HG03442 (cell line): ENCODE measurements around the gene MRPL12.

Experiments used
- ATAC-seq: cut with Tn5 transposase; IDR thresholded peaks from one replicate; pipeline ENCODE4 v1.9.1; 2021; ENCODE audit warnings: mild to moderate bottlenecking, moderate library complexity; ENCODE audit not compliant: unreplicated experiment

MRPL12 gene

DNA sequence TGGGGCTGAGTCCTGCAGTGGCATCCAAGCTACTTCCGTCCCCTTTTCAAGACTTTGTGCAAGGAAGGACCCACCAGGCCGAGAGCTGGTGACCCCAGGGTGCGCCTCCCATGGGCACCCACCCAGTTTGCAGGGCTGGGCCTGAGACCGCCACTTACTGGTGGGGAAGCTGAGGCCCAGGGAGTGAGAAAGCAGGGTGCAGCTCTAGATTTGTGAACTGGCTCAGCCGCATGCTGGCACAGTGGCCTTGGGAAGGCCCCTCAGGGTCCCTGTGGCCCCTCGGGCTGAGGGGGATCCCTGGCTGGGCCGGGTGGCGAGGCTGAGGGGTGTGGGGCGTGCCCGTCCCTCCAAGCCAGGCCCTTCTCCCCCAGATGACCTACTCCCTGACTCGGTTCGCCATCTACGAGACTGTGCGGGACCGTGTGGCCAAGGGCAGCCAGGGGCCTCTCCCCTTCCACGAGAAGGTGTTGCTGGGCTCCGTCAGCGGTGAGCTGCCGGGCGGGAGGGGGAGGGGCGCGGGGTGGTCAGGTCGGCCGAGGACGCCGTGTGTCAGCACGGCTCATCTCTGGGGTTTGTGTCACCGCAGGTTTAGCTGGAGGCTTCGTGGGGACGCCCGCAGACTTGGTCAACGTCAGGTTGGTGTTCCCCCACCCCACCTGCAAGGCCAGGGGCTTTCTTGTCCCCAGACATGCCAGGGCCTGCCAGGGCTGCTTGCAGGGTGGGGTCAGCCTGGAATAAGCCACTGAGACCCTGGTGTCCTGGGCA lies 12.1 kb downstream of the MRPL12 start:
- no peak for ATAC-seq

DNA sequence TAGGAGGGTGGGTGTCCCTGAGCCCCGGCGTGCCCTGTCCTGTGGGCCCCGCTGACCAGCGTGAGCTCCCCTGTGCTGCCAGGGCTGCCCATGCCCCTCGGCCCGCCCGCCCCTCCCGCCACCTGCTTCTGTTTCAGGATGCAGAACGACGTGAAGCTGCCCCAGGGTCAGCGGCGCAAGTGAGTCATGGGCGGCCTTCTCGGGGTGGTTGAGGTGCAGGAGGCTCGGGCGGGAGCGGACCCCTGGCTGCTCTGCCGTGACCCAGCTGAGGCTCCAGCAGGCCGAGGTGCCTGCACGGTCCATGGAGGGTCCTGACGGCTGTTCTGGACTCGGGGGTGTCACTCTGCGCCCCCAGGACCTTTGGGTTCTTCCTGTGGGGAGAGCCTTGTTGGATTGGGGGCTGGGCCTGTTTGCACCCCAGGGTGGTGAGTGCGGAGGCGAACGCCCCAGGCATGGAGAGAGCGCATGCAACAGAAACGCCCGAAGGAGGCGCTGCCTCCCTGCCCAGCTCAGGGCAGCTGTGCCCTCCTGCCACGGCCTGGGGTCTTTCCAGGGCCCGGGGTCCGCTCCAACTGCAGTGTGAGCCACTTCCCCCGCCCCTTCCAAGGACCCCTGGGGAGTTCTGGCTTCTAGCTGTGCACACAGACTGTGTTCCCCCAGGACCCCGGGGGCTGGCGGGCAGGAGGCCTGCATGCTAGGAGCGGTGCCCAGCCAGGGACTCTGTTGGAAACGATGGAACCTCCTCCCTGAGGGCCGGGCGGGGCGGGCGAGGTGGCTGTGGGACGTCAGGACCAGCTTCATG lies 12.9 kb downstream of the MRPL12 start:
- no peak for ATAC-seq

DNA sequence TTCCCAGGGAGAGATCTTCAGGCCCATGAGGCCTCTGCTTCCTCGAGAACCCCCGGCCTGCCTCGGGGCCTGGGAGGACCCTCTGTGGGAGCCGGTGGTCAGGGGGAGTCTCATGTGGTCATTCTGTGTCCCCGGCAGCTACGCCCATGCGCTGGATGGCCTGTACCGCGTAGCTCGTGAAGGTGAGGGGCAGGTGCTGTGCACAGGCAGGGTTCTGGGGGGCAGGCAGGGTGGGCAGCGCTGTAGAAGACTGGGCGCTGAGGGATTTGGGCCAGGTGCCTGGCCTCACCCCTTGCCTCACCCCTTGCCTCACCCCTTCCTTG lies 13.5 kb downstream of the MRPL12 start:
- ATAC-seq: no peak

DNA sequence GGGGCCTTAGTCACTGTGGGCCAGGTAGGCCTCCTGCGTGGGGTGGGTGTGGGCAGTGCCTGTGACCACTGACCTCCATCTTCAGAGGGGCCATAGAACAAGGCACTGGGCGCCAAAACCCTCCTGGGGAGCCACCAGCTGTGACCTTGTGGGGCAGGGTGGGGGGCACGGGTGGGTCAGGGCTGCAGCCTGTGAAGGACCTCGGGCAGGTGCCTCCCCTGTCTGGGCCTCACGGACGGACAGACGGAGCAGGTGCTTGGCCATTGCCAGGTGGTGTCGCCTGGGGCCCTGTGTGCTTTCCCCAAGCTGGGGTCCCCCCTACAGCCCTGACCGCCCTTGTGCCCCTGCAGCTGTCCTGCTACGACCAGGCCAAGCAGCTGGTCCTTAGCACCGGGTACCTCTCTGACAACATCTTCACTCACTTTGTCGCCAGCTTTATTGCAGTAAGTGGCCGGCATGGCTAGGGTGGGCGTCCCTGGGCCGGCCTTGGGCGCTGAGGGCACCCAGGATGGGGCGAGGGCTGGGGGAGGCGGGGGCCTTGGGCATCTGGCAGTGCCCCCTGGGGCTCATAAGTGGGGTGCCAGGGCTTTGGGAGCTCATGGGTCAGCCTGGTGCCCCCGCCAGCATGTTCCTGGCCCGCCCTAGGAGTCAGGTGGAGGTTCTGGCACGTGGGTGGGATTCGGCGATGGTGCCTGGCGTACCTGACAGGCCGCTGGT lies 14.0 kb downstream of the MRPL12 start:
- no peak for ATAC-seq

DNA sequence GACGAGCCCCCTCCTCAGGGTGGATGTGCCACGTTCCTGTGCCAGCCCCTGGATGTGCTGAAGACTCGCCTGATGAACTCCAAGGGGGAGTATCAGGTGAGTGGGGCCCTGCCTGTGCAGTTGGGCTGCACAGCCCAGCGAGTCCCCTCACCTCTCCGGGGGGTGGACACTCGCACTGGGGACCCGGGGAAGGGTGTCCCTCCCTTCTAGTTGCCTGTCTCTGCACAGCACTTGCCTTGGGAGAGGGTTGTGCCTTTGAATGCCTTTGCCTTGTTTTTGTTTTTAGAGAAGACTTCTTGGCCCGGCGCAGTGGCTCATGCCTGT lies 14.6 kb downstream of the MRPL12 start:
- ATAC-seq: no peak

DNA sequence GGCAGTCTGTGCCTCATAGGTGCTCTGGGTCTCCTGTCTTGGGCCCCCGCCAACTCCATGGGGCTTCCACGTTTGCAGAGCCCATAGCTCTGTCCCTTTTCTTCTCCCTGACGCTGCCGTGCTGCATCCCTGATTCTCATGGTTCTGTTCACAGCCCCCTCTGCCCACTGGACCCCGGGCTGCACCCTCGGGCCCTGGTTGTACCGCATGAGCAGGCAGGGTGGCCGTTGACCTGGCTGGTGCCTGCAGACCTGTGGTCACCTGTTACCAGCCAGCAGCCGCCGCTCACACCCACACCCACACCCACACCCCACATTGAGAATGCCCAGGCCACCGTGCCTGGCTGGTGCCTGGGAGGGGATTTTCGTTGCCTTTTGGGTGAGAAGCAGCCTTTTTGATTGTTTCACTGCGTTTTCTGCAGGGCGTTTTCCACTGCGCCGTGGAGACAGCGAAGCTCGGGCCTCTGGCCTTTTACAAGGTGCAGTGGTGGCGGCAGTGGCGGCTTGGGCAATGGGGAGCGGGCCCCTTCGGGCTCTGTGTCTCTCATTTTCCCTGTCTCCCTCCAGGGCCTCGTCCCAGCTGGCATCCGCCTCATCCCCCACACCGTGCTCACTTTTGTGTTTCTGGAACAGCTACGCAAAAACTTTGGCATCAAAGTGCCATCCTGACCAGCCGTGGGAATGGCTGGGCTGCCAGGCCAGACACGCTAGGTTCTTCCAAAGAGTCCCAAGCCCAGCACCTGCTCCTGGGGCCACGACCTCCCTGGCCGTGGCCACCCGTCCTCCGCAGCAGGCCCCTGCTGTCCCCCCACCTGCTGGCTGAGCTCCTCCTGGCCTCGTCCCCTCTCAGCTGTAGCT lies 16.5 kb downstream of the MRPL12 start:
- ATAC-seq: no peak

DNA sequence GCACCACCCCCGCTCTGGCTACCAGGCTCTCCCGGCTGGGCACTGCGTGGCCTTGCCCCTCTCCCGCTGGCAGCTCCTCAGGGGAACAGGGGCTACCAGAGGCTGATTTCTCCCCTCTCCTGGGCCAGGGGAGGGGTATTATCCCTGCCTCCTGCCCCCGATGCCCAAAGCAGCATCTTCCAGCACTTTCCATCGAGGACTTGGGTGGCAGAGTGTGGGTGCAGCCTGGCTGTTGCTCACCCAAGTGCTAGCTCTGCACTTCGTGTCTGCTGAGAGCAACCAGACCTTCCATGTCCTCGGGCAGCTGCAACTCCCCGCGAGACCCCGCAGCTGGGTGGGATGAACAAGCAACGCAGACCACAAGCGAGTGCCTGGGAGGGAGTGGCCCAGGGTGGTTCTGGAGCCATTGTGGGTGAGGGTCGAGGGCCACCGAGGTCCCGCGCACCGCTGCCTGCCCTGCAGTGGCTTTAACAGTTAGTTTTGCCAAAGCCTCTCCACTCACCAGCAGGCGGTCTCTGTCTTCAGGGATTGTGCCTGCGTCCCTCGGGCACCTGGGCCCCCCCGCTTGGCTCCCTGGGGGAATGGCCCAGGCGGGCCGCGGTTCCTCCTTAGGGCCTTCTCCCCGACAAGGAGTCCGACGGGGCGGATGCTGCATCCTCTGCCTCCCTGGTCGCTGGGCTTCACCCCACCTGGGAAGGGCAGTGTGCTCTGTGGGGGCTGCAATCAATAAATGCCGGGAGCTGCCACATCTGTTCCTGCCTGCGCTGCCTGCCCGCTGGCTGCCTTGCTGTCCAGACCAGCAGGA lies 17.3 kb downstream of the MRPL12 start:
- no peak for ATAC-seq

DNA sequence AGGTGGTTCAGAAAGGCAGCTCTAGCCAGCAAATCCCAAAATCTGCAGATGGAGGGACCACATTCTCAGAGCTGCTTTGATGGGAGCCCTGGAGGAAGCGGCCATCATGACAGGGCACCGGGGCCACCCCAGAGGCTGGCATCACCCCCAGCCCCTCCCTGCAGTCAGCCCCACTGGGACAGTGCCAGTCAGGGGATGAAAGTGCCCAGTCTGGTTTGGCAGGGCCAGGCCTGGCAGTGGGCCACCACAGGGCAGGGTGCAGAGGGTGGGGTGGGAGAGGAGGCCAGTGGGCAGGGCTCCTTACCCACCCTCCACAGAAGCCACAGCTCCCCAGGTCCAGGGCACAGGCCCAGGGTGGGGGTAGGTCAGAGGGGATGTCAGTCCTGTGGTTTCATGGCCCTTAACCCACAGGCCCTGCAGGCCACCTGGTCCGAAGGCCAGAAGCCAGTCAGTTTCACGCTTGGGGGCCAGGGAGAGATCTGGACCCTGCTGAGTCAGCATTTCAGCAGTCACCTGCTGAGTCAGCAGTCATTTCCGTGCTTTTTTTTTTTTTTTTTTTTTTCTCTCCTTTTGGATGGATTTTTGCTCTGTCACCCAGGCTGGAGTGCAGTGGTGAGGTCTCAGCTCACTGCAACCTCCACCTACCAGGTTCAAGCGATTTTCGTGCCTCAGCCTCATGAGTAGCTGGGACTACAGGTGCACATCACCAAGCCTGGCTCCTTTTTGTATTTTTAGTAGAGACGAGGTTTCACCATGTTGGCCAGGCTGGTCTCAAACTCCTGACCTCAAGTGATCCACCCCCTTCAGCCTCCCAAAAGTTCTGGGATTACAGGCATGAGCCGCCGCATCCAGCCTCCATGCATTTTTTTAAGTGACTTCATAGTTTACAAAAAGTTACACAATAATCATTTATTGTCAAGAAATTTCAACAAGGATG lies 19.3 kb downstream of the MRPL12 start:
- no peak for ATAC-seq

DNA sequence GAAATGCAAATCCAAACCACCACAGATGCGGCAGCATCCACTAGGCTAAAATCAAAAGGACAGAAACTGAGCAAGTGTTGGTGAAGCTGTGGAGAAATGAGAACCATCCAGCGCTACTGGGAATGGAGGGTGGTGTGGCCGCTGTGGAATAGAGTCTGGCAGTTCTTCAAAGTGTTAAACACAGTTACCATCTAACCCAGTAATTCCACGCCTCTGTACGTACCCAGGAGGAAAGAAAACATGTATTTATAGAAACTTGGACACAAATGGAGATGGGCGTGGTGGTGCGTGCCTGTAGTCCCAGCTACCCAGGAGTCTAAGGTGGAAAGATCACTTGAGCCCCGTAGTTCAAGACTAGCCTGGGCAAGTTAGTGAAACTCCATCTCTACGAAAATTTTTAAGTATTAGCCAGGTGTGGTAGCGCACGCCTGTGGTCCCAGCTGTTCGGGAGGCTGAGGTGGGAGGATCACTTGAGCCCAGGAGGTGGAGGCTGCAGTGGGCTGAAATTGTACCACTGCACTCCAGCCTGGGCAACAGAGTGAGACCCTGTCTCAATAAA lies 20.6 kb downstream of the MRPL12 start:
- no peak for ATAC-seq

DNA sequence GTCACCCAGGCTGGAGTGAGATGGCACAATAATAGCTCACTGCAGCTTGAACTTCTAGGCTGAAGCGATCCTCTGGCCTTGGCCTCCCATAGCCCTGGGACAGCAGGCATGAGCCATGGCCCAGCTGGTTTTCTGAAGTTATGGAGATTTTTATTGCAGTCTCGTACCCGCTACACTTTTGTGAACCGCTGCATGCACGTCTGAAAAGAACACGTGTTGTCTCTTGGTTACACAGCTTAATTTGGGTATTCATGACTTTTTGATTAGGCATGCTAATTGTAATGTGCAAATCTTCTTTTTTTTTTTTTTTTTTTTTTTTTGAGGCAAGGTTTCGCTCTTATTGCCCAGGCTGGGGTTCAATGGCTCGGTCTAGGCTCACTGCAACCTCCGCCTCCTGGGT lies 22.3 kb downstream of the MRPL12 start:
- no peak for ATAC-seq

DNA sequence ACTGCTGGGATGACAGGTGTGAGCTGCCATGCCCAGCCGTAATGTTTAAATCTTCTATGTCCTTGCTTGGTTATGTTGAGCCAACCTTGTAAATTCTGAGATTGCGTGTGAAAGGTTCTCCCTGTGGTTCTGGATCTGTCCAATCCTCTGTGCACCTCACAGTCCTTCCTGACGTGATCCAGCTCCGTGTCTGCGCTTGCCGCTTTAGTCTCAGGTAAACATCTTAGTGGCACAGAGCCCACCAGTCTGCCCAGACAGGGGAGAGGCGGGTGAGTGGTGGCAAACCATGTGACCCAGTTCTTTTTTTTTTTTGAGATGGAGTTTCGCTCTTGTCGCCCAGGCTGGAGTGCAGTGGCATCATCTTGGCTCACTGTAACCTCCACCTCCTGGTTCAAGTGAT lies 22.8 kb downstream of the MRPL12 start:
- ATAC-seq: no peak

DNA sequence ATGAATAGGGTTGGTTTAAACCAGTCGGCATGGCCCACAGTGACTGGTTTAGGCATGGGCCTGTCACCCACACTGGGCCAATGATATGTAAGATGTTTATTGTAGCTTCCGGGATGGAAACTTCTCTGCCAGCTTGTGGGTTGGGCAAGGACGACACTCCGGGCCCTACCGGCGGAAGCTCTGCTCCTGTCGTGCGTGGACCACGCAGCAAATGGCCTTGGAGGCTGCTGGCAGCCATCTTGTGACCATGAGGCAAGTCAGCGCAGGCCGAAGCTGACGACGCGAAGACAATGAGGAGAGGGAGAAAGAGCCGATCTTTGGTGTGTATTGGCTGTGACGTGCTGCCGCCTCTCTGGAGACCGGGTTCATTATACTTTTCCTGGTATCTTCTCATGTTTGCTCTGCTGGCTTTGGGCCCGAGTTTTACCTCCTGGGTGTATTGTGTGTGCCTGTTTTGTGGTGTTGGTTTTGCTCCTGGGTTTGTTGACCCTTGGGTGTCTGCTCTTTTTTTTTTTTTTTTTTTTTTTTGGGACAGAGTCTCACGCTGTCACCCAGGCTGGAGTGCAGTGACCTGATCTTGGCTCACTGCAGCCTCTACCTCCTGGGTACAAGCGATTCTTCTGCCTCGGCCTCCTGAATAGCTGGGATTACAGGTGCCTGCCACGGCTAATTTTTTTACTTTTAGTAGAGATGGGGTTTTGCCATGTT lies 24.3 kb downstream of the MRPL12 start:
- ATAC-seq: no peak

DNA sequence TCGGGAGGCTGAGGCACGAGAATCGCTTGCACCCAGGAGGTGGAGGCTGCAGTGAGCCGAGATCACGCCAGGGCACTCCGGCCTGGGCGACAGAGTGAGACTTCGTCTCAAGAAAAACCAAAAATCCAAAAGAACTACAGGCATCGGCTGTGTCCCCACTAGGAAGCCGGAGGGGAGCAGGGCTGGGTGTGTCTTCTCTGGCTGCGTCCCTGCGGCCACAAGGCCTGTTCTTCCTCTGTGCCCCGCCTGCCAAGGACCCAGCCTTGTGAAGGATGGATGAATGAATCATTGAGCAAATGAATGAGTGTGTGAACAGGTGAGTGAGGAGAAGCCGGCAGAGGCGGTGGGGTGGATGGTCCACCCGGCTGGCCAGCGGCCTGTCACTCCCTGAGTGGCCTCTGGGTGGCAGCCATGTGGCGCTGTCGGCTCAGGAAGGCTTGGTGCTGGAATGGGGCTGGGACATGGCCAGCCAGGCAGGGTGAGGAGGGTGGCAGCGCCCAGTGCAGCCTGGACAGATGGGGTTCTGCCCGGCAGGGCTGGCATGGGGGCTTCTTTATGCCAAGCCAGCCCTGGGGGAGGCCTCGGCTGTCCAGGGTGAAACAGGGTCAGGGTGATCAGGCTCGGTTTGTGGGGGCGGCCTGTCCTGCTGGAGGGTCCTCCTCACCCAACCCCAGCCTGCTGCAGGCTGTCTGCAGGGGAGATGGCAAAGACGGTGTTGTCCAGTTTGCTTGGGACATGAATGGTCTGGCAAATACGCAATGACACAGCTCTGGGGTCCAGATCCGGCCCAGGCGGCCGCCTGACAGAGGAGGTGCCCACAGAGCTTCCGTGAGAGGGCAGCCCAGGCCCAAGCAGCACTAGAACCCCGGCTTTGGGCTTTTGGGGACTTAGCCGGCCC lies 30.6 kb downstream of the MRPL12 start:
- ATAC-seq: peak; percentile 44

DNA sequence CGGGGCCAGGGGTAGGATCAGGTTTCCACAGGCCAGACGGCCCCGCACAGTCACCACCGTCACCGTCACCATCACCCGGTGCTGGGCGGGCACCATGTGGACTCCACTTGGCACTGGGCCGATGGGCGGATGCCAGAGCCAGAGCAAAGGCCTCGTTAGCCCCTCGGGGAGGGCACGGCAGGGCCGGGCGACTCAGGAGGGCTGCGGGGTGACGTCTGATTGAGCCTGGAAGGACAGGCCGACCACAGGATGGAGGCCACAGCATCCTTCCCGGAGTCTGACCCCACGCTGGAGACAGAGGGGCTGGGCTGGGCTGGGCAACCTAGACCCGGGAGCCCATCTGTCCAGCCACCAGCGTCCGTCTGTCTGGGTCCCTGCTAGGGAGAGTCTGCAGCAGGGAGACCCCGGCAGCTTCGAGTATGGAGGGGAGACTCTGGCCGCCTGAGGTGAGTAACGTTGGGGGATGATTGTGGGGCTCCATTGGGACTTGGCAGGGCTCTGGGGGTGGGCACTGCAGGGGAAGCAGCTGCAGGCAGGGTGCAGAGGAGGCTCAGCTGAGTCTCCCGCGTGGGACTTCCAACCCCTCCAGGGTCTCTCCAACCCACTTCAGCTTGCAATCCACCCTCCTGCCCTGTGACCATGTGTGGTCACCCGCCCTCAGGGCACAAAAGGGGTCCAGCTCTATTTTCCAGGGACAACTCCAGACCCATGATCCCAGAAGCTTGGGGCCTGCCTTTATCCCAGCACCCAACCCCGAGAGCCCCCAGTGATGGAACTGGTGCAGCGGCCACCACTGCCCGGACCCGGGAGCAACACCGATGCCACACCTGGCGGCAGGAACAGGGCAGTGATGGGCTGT lies 31.5 kb downstream of the MRPL12 start:
- no peak for ATAC-seq

DNA sequence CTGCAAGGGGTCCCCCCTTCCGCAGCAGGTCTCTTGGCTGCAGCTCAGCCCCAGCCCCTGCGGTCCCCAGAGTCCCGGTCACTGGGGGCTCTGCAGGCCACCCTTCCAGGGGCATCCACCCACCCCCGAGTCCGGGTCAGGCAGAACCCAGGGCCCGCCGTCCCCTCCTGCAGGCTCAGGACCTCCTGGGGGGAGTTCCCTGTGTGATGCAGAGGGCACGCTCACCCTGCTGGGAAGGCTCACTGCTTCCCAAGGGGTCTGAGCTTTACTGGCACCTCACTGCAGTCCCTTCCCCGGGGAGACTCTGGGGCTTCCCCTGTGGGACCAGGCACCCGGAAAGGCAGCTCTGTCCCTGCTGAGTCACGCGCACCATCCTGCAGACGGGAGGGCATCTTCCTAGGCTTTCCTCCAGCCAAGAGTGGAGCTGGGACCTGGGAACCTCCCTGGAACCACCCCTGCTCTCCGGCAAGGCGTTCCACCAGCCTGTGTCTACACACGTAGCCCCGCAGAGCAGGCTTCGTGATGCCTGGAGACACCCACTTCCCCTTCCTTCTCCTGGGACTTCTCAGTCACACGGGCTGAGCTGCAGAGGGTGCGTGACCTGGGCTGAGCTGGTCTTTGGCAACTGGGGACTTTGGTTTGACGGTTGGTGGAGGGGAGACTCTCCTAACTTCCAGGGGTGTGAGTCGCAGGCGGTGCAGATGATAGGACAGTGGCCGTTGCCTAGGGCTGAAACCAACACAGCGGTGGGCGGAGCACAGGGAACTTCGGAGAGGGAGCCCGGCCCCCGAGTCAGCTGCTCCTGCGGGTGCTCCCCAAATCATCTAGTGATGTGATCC lies 32.3 kb downstream of the MRPL12 start:
- no peak for ATAC-seq
